ENCODE measurements around the gene HMGXB3.

DNA sequence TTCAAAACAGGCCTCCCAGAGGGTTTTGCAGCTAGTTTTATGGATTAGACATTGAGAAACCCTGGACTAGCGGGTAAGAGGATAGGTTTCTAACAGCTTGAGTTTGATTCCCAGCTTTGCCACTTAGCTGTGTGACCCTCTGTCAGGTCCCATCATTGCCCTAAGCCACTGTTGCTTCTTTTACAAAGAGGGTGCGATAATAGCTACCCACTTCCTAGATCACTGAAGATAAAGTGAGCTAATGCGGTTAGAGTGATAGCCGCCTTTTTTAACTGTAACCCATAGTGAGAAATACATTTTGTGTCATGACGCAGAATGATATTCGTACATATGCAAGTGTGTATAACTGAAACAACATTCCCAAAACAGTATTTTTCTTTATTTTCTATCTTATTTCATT, 45.5 kb downstream of the HMGXB3 start:
- TF ChIP-seq TAF1 (conservative IDR thresholded peaks at IDR 0.05) (no peak), YY1 (IDR thresholded peaks at IDR 0.05) (no peak)
